Retina (tissue), 1 donor: ENCODE data around the gene GAGE10.
"Not testable (repeated sequence)": the region's sequence is repeated elsewhere in the genome, so short reads cannot be mapped to it uniquely, and the experiment has no call there.

Experiments
- DNase-seq: peaks from one replicate; pipeline ENCODE4 v3.0.0-alpha.2; 2016

GAGE10 gene

DNA sequence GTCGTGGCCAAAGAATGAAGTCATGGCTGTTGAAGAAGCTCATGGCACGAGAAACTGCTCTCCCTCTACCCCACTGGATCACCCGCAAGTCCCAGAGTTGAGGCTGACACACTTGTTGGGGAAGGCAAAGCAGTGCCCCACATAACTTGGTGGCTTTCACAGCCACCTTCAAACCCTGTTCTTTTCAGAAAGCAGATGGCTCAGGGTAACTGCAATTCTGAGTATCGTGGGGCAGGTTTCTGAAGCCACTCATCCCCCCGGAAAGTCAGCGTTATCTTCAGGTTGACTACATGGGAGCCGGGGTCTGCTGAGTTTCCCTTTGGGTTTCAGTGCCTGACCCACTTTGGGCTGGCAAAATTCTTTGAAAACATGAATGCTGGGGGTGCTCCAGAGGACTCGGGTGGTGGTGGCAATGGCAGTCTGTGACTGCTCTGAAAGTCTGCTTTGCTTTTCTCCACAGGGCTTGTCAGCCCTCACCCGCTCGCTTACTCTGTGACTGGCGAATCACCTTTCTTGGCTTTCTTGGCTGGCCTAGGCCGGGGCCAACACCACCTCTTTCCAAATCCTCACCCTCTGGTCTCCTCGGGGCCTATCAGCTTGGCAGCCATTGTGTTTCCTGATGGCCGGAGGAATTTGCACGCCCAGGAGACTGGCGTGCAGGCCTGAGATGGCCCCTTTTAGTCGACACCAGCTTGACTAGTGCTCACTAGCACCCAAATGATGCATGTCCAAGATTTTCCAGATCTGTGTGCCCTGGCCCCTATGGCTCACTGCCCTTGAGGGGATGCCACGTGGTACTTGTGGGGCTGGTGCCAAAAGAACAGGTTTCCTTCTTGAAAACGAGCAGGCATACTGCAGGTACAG is 26.5 kb upstream of the GAGE10 start:
- no peak for DNase-seq

DNA sequence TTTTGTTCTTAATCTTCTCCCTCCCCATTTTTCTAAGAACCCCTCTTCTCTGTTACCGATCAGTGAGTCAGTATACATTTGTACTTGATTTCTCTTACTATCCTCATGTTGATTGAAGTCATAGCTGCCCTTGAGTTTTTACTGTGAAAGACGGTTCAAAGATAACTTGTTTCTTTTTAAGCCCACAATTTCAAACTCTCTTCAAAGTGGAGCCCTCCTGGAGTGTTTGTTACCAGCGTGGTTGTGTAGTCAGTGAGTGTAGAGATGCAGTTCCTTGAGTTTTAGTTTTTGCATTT is 26.0 kb upstream of the GAGE10 start:
- no peak for DNase-seq

DNA sequence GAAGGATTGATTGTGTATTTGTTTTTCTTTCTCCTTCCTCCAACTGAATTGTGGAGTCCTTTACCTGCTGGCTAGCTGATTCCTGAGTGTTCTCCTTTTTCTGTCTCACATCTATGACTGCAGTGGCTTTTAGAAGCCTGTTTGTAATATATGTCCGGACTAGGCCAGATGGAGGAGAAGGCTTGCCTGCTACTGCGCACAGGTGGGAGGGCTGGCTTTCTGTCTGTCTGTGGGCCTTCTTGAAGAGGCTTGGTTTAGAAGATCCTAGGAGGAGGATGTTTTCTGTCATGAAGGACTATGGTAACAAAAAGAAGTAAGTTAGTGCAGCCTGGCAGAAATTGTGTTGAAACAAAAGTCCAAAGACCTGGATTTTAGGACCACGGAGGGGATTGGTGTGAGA is 25.4 kb upstream of the GAGE10 start:
- no peak for DNase-seq

DNA sequence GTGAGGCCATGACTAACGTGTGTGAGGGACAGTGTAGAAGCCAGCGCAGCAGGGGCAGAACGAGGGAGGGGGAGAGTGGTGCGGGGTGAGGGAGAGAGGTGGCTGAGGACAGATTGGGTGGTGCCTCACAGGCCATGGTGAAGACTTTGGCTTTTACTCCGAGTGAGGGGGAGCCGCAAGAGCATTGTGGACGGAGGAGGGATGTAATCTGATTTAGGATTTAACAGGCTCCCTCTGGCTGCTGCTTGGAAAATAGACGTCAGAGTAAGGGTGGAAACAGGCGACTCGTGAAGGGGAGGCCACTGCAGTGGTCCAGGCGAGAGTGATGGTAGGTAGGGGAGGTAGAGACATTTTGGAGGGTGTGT is 20.8 kb upstream of the GAGE10 start:
- peak; percentile 6 for DNase-seq

DNA sequence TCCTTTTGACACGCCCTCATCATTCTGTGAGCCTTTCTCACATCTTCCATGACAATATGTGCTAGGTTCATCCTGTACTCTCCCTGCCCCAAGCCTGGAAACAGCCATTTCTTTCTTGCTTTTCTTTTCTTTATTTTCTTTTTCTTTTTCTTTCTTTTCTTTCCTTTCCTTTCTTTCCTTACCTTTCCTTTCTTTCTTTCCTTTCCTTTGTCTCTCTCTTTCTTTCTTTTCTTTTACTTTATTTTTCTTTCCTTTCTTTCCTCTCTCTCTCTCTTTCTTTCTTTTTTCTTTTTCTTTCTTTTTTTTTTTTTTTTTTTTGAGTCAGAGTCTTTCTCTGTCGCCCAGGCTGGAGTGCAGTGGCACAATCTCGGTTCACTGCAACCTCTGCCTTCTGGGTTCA is 19.2 kb upstream of the GAGE10 start:
- DNase-seq, result no peak

DNA sequence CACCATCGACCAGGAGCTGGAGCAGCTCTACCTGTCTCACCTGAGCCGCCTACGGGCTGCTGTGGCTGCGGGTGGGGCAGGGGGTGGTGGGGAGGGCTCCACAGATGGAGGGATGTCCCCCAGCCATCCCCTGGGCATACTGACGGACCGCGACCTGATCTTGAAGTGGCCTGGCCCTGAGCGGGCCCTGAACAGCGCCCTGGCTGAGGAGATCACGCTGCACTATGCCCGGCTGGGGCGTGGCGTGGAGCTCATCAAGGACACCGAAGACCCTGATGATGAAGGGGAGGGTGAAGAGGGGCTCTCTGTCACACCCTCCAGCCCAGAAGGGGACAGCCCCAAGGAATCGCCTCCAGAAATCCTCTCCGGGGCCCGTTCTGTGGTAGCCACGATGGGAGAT is 17.3 kb upstream of the GAGE10 start:
- DNase-seq, result no peak

DNA sequence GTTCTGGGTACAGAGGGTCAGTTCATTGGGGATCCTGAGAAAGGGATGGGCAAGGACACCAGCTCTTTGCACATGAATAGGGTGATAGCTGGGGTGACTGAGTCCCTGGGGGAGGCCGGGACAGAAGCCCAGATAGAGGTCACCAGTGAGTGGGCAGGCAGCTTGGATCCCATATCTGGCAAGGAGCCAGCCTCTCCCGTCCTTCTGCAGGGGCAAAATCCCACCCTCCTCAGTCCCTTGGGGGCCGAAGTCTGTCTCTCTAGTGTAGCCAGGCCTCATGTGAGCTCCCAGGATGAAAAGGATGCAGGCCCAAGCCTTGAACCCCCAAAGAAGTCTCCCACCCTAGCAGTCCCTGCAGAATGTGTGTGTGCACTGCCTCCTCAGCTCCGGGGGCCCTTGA is 16.9 kb upstream of the GAGE10 start:
- DNase-seq, result no peak

DNA sequence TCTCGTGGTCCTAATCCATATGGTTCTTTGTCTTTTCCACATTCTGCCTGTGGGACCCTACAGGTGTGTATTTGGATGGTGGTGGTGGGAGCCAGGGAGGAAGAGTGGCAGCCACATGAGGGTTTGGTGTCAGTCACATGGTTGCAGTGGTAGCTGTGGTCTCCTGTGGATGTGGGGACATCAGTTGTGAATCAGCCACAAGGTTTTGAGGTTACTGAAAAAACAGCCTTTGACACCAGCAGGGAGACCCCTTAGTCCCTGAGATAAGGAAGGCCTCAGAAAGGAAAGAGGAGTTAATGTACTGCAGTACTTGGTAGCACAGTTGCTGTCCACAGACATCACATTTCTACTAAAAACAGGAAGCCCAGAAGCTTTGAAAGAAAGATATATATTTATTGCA is 15.8 kb upstream of the GAGE10 start:
- no peak for DNase-seq

DNA sequence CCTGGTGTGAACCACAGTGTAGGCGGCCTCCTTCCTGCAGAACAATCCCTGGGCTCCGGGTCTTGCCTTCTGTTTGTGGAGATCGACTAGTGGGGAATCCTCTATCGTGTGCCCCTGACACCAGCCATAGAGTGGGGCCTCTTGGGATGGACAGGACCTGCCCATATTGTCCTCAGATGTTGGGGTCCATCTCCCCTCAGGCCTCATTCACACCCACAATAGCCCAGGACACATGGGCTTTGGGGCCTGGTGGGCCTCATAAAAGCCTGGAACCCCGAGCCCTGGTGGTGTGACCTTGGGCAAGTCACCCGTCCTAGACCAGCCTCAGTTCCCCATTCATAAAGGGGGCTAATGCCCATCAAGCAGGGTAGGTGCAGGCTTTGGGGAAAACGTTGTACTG is 13.2 kb upstream of the GAGE10 start:
- no peak for DNase-seq

DNA sequence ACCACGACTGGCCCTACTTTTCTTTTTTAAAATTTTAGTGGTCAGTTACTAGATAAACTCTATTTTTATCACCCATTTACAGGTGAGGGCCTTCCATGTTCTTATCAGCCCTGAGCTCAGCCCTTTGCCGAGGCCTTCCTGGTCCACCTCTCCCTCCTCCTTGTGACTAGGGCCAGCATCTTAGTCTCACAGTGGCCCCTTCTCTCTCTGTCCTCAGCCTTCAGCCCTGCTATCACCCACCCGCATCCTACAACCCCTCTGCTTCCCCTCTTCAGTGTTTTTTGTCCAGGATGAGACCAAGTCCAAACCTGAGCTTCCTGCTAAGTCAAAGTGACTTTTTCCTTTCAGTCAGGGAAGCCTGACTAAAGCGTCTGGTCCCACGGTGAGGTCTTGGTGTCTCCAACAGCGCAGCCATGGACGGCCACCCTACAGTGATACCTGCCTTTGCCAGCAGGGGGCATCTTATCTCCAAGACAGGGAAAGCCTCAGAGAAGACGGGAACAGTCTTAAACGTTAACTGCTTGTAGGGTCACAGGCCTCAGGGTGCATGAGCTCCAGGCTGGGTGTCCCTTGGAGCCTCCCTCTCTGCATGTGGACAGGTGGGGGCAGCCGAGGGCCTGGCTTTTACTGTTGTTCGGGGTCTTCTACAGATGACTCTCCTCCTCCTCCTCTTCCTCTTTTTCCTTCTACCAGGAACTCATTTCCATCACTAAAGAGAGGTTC is 11.7 kb upstream of the GAGE10 start:
- peak; percentile 58 for DNase-seq

DNA sequence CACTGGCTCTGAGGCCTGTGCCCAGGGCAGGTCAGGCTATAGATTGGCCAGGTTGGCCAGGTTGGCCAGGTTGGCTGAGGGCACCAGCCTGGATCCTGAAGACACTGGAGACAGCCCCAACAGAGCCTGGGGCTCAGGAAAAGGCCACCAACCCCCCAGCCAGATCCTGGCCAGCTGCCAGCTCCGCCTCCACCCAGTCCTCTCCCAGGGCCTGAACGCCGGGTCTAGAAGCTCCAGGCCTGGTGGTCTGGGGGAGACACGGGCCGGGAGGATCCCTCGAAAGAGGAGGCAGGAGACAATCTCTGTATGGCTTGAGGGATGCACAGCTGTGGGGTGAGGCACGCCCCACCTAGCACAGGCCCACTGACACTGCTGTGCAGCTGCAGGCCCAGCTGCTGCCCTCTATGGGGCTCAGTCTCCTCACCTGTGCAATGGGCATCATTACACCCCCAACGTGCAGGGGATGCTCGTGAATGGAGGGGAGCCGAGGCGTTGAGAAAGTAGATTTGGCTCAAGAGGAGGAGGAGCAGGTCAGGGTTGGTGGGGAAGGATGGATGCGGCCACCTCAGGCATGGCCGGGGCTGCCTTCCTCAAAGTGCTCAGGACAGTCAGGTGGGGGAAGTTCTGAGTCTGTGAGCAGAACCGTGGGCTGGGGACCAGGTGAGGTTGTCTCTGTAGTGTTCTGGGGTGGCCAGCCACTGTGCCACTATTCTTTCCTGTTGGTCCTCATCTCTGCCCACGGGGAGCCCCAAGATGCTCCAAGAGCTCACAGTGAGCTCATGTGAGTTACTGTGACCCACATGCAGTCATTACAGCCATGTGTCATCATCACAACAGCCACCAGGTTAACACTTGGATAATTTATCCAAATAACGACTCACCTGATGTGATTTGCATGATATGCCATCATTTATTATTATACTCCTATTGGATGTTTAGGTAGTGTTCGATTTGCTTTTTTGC is 10.8 kb upstream of the GAGE10 start:
- no peak for DNase-seq

DNA sequence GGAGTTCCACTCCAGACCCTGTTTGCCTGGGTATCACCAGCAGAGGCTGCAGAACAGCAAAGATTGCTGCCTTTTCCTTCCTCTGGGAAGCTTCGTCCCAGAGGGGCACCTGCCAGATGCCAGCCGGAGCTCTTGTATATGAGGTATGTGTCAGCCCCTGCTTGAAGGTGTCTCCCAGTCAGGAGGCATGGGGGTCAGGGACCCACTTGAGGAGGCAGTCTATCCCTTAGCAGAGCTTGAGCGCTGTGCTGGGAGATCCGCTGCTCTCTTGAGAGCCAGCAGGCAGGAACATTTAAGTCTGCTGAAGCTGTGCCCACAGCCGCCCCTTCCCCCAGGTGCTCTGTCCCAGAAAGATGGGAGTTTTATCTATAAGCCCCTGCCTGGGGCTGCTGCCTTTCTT is 4.2 kb upstream of the GAGE10 start:
- not testable (repeated sequence) for DNase-seq

DNA sequence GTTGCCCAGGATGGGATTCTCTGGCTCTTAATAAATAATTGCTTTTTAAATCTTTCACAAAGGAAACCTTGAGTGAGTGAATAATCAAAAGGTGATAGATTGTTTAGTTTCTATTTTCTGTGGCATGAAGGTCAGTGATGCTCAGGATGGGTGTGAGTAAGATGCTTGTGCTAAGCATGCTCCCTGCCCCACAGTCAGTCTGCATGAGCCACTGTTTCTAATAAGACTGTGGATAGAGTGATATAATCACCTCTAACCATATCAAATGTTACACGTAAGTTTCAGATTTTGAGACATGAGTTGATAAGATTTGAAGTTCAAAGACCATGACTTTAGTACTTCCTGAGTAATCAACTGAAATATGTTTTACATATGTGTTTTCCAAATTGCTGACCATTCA is 2.7 kb upstream of the GAGE10 start:
- no peak for DNase-seq

DNA sequence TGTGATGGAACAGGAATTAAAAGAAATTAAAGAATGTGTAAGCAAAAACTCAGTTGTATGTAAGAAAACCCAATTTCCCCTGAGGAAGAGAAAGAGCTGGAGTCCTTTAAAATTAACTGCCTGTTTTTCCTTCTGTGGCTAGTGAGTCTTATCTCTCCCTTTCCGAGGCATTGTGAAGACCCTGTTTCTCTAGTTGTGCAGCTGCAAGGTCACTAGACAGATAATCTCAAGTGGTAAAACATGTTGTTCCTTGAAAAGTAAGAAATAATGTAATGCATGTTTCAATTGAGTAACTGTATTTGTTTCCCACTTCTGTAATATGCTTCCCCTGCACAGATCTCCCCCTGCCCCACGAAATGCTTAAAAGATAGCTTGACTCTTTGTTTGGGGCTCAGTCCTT is 4.3 kb downstream of the GAGE10 start:
- not testable (repeated sequence) for DNase-seq

DNA sequence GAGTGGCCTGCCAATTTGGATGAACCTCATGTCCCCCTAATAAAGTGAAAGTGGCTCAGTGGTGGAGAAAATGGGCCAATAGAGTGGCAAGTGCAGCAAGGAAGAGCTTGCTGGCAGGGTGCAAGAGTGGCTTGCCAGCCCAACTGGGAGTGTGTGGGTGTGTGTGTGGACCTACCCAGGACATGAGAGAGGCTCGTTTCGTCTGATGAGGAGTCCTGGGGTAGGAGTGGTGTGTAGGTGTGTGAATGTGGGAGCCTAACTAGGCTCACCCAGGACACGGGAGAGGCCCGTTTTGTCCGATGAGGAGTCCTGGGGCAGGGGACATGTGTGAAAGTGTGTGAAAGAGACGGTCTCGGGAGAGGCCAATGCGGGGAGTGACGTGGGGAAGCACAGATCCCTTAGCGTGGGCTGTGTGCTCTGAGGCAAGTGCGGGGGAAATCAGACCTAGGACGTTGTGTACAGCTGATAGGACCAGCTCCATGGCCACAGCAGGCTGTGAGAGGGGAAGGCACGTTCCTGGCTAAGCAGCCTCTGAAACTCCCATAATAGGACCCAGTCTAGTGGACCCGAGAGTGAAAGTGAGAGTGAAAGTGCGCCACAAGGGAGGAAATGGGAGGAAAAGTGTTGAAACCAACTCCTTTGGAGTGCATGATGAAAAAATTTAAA is 5.3 kb downstream of the GAGE10 start:
- no peak for DNase-seq

DNA sequence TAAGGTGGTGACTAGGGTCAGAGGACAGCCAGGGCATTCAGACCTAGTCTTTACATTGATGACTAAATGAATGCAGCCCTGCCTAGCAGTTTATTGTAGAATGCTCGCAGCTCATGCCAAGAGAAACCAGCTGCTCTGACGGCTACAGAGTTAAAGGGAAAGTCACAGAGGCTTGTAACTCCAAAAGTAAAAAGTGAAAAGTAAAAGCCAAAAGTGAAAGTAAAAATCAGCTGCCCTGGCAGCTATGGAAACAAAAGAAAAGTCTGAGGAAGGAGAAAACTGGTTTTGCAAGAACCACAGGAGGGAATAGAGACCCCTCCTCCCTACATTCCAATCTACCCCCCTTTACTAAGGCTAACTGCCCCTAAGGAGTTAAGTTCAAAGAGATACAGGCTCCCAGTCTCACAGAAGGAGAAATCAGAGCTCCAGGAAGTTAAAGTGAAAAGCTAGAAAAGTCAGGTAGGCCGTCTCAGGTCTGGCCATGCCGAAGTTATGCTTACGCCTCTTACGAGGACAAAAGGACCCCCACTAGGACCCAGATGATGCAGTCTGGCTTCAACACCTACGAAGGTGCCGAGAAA is 6.0 kb downstream of the GAGE10 start:
- peak; percentile 20 for DNase-seq

DNA sequence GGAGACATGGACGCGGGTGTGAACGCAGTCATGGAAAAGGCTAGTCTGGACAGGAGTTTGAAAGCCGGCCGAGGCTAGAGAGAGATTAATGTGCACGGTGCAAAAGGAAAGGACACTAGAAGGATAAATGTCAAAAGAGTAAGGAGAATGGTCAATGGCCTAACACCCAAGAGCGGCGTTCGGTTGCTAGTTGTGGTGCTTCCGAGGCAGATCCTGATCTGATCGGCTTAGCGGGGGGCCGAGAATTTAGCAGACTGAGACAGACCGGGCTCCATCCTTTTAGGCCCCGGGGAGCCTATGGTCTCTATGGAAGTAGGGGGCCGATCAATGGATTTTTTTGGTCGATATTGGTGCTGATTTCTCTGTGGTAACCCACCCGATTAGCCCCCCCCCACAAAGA is 6.9 kb downstream of the GAGE10 start:
- DNase-seq, result peak; percentile 21

DNA sequence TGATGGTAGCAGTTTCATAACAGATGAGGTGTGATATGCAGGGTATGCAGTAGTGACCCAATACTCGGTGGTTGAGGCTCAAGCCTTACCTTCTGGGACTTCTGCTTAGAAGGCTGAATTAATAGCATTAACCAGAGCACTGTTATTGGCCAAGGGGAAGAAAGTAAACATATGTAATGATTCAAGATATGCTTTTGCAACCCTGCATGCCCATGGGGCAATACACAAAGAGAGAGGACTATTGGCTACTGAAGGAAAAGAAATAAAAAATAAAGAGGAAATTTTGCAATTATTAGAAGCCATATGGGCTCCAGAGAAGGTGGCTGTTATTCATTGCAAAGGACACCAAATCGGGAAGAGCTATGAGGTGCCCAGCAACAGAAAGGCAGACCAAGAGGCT is 8.7 kb downstream of the GAGE10 start:
- no peak for DNase-seq

DNA sequence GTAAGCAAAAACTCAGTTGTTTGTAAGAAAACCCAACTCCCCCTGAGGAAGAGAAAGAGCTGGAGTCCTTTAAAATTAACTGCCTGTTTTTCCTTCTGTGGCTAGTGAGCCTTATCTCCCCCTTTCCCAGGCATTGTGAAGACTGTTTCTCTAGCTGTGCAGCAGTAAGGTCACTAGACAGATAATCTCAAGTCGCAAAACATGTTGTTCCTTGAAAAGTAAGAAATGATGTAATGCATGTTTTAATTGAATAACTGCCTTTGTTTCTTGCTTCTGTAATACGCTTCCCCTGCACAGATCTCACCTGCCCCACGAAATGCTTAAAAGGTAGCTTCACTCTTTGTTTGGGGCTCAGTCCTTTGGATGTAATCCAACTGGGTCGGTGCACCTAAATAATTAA is 12.6 kb downstream of the GAGE10 start:
- DNase-seq, result no peak

DNA sequence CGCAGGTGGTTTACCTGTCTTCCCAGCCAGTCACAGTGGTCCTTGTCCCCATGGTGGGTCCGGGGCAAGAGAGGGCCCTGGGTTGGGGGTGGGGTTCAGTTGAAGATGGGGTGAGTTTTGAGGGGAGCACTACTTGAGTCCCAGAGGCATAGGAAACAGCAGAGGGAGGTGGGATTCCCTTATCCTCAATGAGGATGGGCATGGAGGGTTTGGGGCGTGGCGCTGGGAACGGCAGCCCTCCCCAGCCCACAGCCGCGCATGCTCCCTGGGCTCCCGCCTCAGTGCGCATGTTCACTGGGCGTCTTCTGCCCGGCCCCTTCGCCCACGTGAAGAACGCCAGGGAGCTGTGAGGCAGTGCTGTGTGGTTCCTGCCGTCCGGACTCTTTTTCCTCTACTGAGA is 18.3 kb downstream of the GAGE10 start, which contains the start of gene GAGE12J:
TSS of gene GAGE12J (plus strand) at position 301 of the 400 bp plus-strand sequence. CDS start 1,157 bp downstream, outside the sequence.
- DNase-seq, result not testable (repeated sequence)

DNA sequence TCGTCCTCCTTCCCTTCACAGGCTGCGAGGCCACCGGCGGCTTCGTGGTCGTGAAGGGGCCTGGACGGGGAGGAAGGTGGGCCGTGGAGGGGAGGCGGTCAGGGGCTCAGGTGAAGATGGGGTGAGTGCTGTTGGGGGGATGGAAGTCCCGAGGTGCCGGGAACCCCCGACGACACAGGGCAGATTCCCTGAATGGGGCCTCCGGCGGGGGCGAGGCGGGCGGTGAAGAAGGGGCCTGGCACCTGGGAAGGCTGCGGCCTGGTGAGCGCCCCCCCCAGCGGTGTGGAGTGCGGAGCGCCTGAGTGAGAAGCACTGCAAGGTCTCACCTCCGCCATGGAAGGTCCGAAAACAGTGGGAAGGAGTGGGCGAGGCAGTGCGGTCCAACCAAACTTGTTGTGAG is 18.8 kb downstream of the GAGE10 start:
- DNase-seq, result not testable (repeated sequence)

DNA sequence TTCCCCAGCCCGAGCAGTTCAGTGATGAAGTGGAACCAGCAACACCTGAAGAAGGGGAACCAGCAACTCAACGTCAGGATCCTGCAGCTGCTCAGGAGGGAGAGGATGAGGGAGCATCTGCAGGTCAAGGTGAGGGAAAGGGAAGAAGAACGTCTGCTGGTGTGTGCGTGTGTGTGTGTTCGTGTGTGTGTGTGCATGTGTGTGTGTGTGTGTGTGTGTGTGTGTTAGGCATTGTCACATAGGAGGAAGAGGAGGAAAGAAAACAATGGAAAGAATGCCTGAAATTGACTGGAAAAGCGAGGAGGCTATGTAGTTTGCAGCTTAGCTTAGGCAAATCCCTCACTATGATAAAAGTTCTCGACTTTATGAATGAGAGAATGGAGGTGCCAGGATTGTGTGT is 20.3 kb downstream of the GAGE10 start:
- not testable (repeated sequence) for DNase-seq
